ENCODE results near the gene FADS1.
A peak's percentile ranks its signal among the peaks of the same experiment; 100 is the strongest.

Gene FADS1

DNA sequence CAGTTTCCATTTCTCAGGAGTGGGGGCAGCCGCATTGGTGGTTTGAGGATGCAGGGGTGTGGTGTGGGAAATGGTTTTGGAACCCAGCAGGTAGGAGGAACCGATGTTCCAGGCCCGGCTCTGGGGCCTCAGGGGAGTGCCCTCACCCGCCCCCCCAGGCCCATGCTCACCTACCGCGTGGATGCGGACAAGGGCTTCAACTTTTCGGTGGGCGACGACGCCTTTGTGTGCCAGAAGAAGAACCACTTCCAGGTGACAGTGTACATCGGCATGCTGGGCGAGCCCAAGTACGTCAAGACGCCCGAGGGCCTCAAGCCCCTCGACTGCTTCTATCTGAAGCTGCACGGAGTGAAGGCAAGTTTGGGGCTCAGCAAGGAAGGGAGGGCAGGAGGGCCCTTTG, 43.0 kb downstream of the FADS1 start:
- TF ChIP-seq CTCF (IDR thresholded peaks at IDR 0.05; ENCODE audit: control insufficient read depth, insufficient read depth, low read depth, low read length, missing control alignments): no peak
- DNase-seq (ENCODE audit: low read depth): no peak

GRCh38 chr11:61773356-61773755, 43.4 kb downstream of the FADS1 start:
- DNase-seq (ENCODE audit: low read depth): no peak
- no peak overlapping the region for H3K4me3 ChIP-seq (ENCODE audit: control insufficient read depth, low read depth, low read length)
- TF ChIP-seq CTCF (IDR thresholded peaks at IDR 0.05; ENCODE audit: control insufficient read depth, insufficient read depth, low read depth, low read length, missing control alignments): no peak

More for the DNA sequence above, 43.0 kb downstream of the FADS1 start:
- no peak overlapping the region for H3K4me3 ChIP-seq (ENCODE audit: control insufficient read depth, low read depth, low read length)

DNA sequence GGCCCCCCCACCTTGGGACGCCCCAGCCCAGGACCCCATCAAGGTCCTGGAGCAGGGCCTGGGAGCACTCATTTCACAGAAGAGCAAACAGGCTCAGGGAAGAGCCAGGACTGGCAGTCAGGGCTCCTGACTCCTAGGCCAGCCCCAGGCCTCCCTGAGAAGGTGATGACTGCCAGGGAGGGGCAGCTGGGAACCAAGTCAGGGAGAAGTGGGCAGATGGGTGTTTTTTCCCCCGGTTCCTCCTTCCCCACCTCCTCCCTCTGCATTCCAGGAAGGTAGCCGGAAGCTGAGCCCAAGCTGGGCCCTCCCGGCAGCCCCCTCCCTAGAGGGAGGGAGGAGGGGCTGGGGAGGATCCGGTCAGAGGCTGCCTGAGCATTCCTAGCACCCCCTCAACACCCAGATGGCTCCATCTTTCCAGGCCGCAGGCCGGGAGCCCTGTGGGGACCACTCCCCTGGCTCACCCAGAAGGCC, 44.8 kb downstream of the FADS1 start:
- TF ChIP-seq CTCF (IDR thresholded peaks at IDR 0.05; ENCODE audit: control insufficient read depth, insufficient read depth, low read depth, low read length, missing control alignments): no peak
- DNase-seq (ENCODE audit: low read depth): no peak

DNA sequence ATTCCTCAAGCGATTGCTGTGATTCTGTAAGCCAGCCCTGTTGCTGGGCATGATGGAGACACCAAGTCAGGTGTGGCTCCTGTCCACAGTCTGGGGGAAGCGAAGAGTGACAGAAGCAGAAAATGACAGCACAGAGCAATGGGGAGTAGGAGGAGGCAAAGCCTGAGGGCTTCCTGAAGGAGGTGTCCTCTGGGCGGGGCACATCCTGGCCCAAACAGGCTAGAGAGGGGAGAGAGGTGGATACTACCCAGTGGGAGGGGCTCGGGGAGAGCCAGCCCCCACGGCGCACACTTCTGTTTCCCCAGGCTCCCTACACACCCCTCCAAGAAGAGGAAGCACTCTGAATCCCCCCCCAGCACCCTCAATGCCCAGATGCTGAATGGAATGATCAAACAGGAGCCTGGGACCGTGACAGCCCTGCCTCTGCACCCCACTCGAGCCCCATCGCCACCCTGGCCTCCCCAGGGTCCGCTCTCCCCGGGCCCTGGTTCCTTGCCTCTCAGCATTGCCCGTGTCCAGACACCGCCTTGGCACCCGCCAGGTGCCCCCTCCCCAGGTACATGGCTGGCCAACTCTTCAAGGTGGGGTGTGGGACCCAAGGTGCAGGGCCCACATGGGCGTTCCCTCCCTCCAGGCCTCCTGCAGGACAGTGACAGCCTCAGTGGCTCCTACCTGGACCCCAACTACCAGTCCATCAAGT, 45.5 kb downstream of the FADS1 start:
- H3K4me3 ChIP-seq (ENCODE audit: control insufficient read depth, low read depth, low read length): no peak overlapping the region
- DNase-seq (ENCODE audit: low read depth): no peak
- no peak for TF ChIP-seq CTCF (IDR thresholded peaks at IDR 0.05; ENCODE audit: control insufficient read depth, insufficient read depth, low read depth, low read length, missing control alignments)

More for the DNA sequence above, 44.8 kb downstream of the FADS1 start:
- no peak overlapping the region for H3K4me3 ChIP-seq (ENCODE audit: control insufficient read depth, low read depth, low read length)

DNA sequence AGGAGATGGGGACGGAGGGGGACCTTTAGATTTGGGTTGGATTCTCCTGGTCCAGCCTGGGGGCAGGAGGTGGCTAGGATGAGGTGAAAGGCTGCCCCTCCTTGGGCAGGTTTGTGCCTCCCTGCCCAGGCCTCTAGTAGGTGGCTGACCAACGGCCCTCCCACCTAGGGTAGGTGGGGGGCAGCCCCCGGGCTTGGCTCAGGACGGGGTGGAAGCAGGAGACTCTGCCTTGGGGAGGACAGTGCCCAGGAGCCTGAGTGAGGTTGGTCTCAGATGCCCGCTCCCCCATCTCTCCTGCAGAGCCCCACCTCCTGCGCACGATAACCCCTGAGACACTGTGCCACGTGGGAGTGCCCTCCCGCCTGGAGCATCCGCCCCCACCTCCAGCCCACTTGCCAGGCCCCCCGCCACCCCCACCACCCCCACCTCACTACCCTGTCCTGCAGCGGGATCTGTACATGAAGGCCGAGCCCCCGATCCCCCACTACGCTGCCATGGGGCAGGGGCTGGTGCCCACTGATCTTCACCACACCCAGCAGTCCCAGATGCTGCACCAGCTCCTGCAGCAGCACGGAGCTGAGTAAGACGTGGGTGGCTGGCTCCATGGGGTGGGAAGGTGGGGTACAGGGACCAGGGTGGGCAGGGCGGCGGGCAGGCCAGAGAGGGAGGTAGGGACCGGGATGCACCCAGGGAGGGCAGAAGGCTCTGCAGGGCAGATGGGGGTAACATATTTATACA, 46.7 kb downstream of the FADS1 start:
- no peak overlapping the region for H3K4me3 ChIP-seq (ENCODE audit: control insufficient read depth, low read depth, low read length)
- TF ChIP-seq CTCF (IDR thresholded peaks at IDR 0.05; ENCODE audit: control insufficient read depth, insufficient read depth, low read depth, low read length, missing control alignments): no peak
- DNase-seq (ENCODE audit: low read depth): no peak

DNA sequence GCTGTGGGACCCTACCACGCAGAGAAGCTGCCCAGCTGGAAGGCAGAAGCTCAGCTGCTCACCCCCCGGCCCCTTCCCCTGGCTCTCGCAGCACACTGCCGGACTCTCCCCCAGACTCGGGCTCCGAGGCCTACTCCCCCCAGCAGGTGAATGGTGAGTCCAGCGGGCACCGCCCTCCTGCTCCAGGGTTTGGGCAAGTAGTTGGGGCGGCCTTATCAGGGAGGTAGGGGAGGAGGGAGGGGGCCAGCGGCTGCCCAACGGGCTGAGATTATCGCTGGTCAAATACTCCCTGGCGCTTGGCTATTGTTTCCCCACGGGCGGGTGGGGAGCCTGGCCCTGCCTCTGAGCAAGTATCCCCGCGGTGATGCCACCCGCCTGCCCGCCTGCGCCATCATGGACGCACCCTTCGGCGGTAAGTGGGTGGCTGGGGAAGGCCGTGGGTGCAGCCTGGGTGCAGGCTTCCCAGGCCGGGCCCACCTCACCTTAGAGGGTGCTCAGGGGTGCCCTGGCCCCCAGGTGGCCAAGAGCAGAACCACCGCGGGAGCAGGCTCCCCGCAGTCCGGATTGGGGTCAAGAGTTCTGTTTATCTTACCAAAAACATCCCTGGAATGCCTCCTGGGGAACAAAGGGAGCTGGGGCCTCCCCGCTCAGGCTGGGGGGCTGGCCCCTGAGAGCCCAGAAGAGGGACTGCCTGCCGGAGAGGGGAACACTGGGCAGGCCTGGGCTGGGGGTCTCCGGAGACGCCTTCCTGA, 47.5 kb downstream of the FADS1 start:
- no peak for DNase-seq (ENCODE audit: low read depth)
- TF ChIP-seq CTCF (IDR thresholded peaks at IDR 0.05; ENCODE audit: control insufficient read depth, insufficient read depth, low read depth, low read length, missing control alignments): peak; percentile 13

More for the DNA sequence above, 47.5 kb downstream of the FADS1 start:
- no peak overlapping the region for H3K4me3 ChIP-seq (ENCODE audit: control insufficient read depth, low read depth, low read length)
